PC-9 (cell line): Measurements from ENCODE around the gene JARID2. TPM values are rescaled to one million over a fixed set of nuclear protein-coding genes. Genes with fewer than 3 reads are reported as not detected.

ENCODE experiments used
- BruUV-seq: library from RNA; stranded (reverse); fragments of 400-500 nt; replicated peaks from 2 replicates; lab custom pipeline; 2021; lab: Mats Ljungman, UMichigan
- CTCF ChIA-PET: fragments of 300-600 bp; sonication (Branson Sonifier 250); formaldehyde crosslinking; loops from one replicate; lab custom pipeline; 2022; ENCODE audit warnings: antibody characterized with exemption; lab: Charles Lee
- POLR2A ChIA-PET: fragments of 300-600 bp; sonication (Branson Sonifier 250); formaldehyde crosslinking; loops from one replicate; lab custom pipeline; 2022; ENCODE audit warnings: antibody characterized with exemption; ENCODE audit not compliant: unreplicated experiment; lab: Charles Lee
- DNase-seq, 2 experiments: peaks; one replicate each; pipeline versions ENCODE4 v3.0.0 to v3.0.0-alpha.2; 2015 to 2022; ENCODE audit warnings: mixed read lengths in 1 of 2
- H2AFZ ChIP-seq: fragments of 200-600 bp; sonication (generic); 2 replicates; pipeline ENCODE4 v1.8.1; 2017; ENCODE audit warnings: antibody characterized with exemption
- H3F3A ChIP-seq: fragments of 200-600 bp; sonication (generic); 2 replicates; pipeline ENCODE4 v1.8.1; 2017; ENCODE audit warnings: antibody characterized with exemption, mild to moderate bottlenecking, low read depth; ENCODE audit not compliant: insufficient read depth
- H3K27ac ChIP-seq: fragments of 200-600 bp; sonication (generic); 2 replicates; pipeline ENCODE4 v1.6.1; 2016; ENCODE audit warnings: mixed run types
- H3K27me3 ChIP-seq: fragments of 200-600 bp; sonication (generic); 2 replicates; pipeline ENCODE4 v1.6.1; 2016; ENCODE audit warnings: low read depth, mixed run types; ENCODE audit not compliant: insufficient read depth
- H3K36me3 ChIP-seq: fragments of 200-600 bp; sonication (generic); 2 replicates; pipeline ENCODE4 v1.6.1; 2016; ENCODE audit warnings: low read depth, mixed run types
- H3K4me1 ChIP-seq: fragments of 200-600 bp; sonication (generic); replicated peaks from 2 replicates; pipeline ENCODE4 v1.6.1; 2016; ENCODE audit warnings: mixed run types; ENCODE audit not compliant: insufficient read depth
- H3K4me2 ChIP-seq: fragments of 200-600 bp; sonication (generic); 2 replicates; pipeline ENCODE4 v1.6.1; 2017; ENCODE audit warnings: mixed run types
- H3K4me3 ChIP-seq: fragments of 200-600 bp; sonication (generic); 2 replicates; pipeline ENCODE4 v1.6.1; 2016; ENCODE audit warnings: mixed run types
- H3K79me2 ChIP-seq: fragments of 200-600 bp; sonication (generic); 2 replicates; pipeline ENCODE4 v1.6.1; 2017; ENCODE audit warnings: low read depth, mixed run types
- H3K9me2 ChIP-seq: fragments of 200-600 bp; sonication (generic); 2 replicates; pipeline ENCODE4 v1.8.1; 2017; ENCODE audit warnings: mild to moderate bottlenecking; ENCODE audit not compliant: insufficient read depth
- H3K9me3 ChIP-seq: fragments of 200-600 bp; sonication (generic); 2 replicates; pipeline ENCODE4 v1.8.1; 2016; ENCODE audit warnings: low read depth; ENCODE audit not compliant: insufficient read depth
- H4K20me1 ChIP-seq: fragments of 200-600 bp; sonication (generic); 2 replicates; pipeline ENCODE4 v1.8.1; 2017; ENCODE audit not compliant: insufficient read depth
- EZH2 ChIP-seq: fragments of 200-600 bp; sonication (generic); IDR thresholded peaks from 2 replicates; pipeline ENCODE4 v1.8.0; 2017; ENCODE audit warnings: antibody characterized with exemption, low read depth
- intact Hi-C: fragments of 100-400 bp; cut with micrococcal nuclease; formaldehyde crosslinking; loops from one replicate; pipeline ENCODE4 v1.10.0; 2022; ENCODE audit not compliant: unreplicated experiment
- total RNA-seq: library from RNA; stranded (reverse); gene quantifications from 2 replicates; pipeline ENCODE4 v1.2.3, GENCODE V29; 2021
- TF ChIP-seq, protein P1 (sequence below): fragments of 200-600 bp; sonication (generic); conservative IDR thresholded peaks from 2 replicates; pipeline ENCODE4 v1.6.1; 2017; ENCODE audit warnings: mixed run types, antibody characterized with exemption, mild to moderate bottlenecking, moderate library complexity

Gene JARID2
- total RNA-seq, 1 experiment from 2014 or later: 35.0 TPM

DNA sequence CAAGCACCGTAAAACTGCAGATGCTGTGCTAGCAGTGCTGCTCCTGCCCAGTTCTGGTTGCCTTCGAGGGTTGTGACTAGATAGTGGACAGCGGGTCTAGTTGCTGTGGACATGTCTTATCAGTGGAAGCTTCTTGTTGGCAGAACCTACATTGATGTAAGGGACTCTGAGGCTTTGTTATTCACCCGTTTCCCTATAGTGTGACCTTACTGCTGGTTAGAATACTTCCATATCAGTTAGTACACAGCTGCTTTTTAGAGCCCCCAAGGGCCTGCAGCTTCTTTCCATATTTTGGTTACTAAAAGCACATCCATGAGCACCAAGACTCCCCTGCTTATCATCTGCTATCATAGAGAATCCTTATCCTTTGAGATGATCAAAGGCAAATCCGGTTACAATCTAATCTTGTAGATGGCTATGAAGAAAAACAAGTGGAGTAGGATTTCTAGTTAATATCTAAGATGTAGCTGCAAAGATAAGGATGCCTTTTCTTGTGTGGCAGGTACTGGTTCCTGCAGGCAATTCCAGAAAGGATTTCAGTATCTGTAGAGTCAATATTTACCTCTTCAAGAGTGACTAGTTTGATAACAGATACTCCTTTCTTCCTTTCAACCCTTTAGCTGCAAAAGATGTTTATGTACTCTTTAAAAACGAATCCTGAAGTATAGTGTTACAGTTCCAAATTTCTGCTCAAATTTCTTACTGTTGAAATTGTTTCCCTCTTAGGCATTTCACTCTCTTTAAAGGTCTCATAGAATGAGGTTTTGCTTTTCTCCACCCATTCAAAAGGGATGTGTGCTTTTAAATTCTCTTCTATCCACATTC is 163.6 kb downstream of the JARID2 start:
- Histone ChIP-seq H4K20me1 (peaks cover 20% of the 10 kb centered on the region), H3K27ac (peak overlapping the region; percentile 32), H3K27me3 (no peaks in the 10 kb centered on the region), H3F3A (peaks cover 29% of the 10 kb centered on the region; the same call in 1 of the 2 replicates), H3K4me2 (peak overlapping the region; percentile 27; the same call in 1 of the 2 replicates), H3K4me1 (peaks cover 29% of the 10 kb centered on the region), H3K36me3 (peaks cover 11% of the 10 kb centered on the region; the same call in 1 of the 2 replicates), H2AFZ (no peak overlapping the region), H3K79me2 (peaks cover 56% of the 10 kb centered on the region), H3K4me3 (no peak overlapping the region), H3K9me2 (no peaks in the 10 kb centered on the region), H3K9me3 (no peaks in the 10 kb centered on the region)
- POLR2A ChIA-PET: no interaction called here
- TF ChIP-seq EZH2: no peak
- TF ChIP-seq, protein P1, sequence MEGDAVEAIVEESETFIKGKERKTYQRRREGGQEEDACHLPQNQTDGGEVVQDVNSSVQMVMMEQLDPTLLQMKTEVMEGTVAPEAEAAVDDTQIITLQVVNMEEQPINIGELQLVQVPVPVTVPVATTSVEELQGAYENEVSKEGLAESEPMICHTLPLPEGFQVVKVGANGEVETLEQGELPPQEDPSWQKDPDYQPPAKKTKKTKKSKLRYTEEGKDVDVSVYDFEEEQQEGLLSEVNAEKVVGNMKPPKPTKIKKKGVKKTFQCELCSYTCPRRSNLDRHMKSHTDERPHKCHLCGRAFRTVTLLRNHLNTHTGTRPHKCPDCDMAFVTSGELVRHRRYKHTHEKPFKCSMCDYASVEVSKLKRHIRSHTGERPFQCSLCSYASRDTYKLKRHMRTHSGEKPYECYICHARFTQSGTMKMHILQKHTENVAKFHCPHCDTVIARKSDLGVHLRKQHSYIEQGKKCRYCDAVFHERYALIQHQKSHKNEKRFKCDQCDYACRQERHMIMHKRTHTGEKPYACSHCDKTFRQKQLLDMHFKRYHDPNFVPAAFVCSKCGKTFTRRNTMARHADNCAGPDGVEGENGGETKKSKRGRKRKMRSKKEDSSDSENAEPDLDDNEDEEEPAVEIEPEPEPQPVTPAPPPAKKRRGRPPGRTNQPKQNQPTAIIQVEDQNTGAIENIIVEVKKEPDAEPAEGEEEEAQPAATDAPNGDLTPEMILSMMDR: no peak
- CTCF ChIA-PET: interaction anchor here (0.6 kb wide), 1 partner anchor 16 kb away, joined by 3 read pairs; no protein-coding TSS in a partner anchor
- BruUV-seq: no TSS peak
- intact Hi-C loops: no loop called here
- peak in 1 of 2 experiments; percentile 59 for DNase-seq

DNA sequence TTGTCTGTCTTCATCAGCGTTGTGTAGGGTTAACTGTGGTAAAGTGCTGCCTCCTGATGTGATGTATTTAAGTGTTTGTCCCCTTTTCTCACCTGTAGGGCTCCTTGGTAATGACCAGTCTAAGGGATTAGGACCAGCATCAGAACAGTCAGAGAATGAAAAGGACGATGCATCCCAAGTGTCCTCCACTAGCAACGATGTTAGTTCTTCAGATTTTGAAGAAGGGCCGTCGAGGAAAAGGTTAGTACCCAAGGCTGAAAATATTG is 164.2 kb downstream of the JARID2 start:
- peaks cover 27% of the 10 kb centered on the region; the same call in 1 of the 2 replicates for H3F3A ChIP-seq
- H3K9me3 ChIP-seq: no peaks in the 10 kb centered on the region
- no peaks in the 10 kb centered on the region for H3K9me2 ChIP-seq
- no peak for DNase-seq
- H3K4me2 ChIP-seq: peak overlapping the region; percentile 27; the same call in 1 of the 2 replicates
- TF ChIP-seq, protein P1: no peak
- no peak for TF ChIP-seq EZH2
- peaks cover 11% of the 10 kb centered on the region; the same call in 1 of the 2 replicates for H3K36me3 ChIP-seq
- H4K20me1 ChIP-seq: peaks cover 17% of the 10 kb centered on the region
- no peaks in the 10 kb centered on the region for H3K27me3 ChIP-seq
- peaks cover 29% of the 10 kb centered on the region for H3K4me1 ChIP-seq
- H3K27ac ChIP-seq: peak overlapping the region; percentile 32
- ChIA-PET POLR2A (no interaction called here), CTCF (interaction anchor here (0.6 kb wide), 1 partner anchor 17 kb away, joined by 3 read pairs; no protein-coding TSS in a partner anchor)
- intact Hi-C loops: no loop called here
- no peak overlapping the region for H3K4me3 ChIP-seq
- no TSS peak for BruUV-seq
- no peak overlapping the region for H2AFZ ChIP-seq
- H3K79me2 ChIP-seq: peaks cover 50% of the 10 kb centered on the region

DNA sequence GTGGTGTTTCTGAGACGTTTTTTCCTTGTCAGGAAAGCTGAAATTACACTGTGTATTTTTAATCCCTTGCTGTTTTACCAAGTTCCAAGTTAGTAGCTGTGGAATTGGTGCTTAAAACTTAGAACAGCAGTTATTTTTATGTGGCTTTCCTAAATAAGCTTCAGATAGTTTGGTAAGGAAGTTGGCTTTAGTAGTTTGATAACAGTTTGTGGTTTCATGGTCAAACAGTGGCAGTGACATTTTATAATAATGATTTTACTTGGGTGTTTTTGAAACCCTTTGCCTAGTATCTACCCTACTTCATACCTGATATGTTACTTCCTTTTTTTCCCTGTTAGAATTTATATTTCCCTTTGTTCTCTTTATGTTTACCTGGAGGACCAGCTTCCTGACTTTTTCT is 164.9 kb downstream of the JARID2 start:
- TF ChIP-seq EZH2: no peak
- TF ChIP-seq, protein P1: no peak
- Histone ChIP-seq H3K36me3 (peaks cover 11% of the 10 kb centered on the region; the same call in 1 of the 2 replicates), H3K9me2 (no peaks in the 10 kb centered on the region), H3K4me3 (no peak overlapping the region), H3K27ac (no peak overlapping the region), H3K79me2 (peaks cover 44% of the 10 kb centered on the region), H3K9me3 (no peaks in the 10 kb centered on the region), H4K20me1 (peaks cover 10% of the 10 kb centered on the region), H3K27me3 (no peaks in the 10 kb centered on the region), H3K4me2 (no peak overlapping the region), H3K4me1 (peaks cover 29% of the 10 kb centered on the region), H3F3A (peaks cover 24% of the 10 kb centered on the region; the same call in 1 of the 2 replicates), H2AFZ (no peak overlapping the region)
- ChIA-PET CTCF (no interaction called here), POLR2A (interaction anchor here (0.5 kb wide), 1 partner anchor 1533 kb away, joined by 4 read pairs; no protein-coding TSS in a partner anchor)
- intact Hi-C loops: no loop called here
- BruUV-seq: no TSS peak
- no peak for DNase-seq
